AG10803 (cell line): ENCODE data around the gene NISCH.

ENCODE experiments used
- DNase-seq: peaks from one replicate; pipeline ENCODE4 v3.0.0; 2010; ENCODE audit warnings: low read depth
- H3K4me3 ChIP-seq: 2 replicates; pipeline ENCODE4 v1.5.1; 2011; ENCODE audit warnings: mild to moderate bottlenecking, low read length, control low read depth
- CTCF ChIP-seq: conservative IDR thresholded peaks from 2 replicates; pipeline ENCODE4 v1.5.1; 2011; ENCODE audit warnings: mild to moderate bottlenecking, low read length, control low read depth, inconsistent platforms

Gene NISCH

GRCh38 chr3:52440249-52440551 is 15.2 kb upstream of the NISCH start:
- no peak overlapping the region for H3K4me3 ChIP-seq
- DNase-seq = no peak
- no peak for TF ChIP-seq CTCF

GRCh38 chr3:52440671-52441070 is 14.7 kb upstream of the NISCH start:
- no peak for DNase-seq
- TF ChIP-seq CTCF = no peak
- no peak overlapping the region for H3K4me3 ChIP-seq

- no peak for TF ChIP-seq CTCF
- H3K4me3 ChIP-seq = no peak overlapping the region
- DNase-seq = no peak
Measured at GRCh38 chr3:52441091-52441771, 14.2 kb upstream of the NISCH start.

- TF ChIP-seq CTCF = no peak
- DNase-seq = no peak
- H3K4me3 ChIP-seq = no peak overlapping the region
Measured at GRCh38 chr3:52441772-52442332, 13.6 kb upstream of the NISCH start.

GRCh38 chr3:52442409-52443267 is 12.8 kb upstream of the NISCH start:
- H3K4me3 ChIP-seq = no peak overlapping the region
- DNase-seq = no peak
- no peak for TF ChIP-seq CTCF

- DNase-seq = no peak
- no peak for TF ChIP-seq CTCF
- no peak overlapping the region for H3K4me3 ChIP-seq
Measured at GRCh38 chr3:52443268-52443610, 12.2 kb upstream of the NISCH start.
